ENCODE measurements around the gene UBE4B.

DNA sequence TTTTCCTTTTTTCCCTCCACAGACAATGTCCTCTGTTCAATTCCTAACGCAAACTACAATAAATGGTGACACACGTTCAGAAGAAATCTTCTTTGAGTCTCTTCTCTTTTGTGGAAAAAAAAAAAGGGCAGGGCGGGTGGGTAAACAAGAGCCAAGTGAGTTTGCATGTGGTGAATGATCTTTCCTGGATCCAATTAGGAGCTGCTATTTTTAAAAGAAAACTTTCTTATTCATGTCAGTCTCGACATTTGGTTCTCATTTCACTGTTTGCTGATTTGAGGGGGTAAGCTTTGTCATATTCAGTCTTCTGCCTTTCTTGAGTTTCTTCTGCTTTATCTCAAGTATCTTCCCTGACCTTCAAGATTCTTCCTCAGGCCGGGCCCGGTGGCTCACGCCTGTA, 148.4 kb downstream of the UBE4B start:
- no peak for TF ChIP-seq EZH2 (IDR thresholded peaks at IDR 0.05; ENCODE audit: insufficient read depth, poor library complexity, severe bottlenecking)
- TF ChIP-seq EZH2phosphoT487 (IDR thresholded peaks at IDR 0.05; ENCODE audit: insufficient read depth, low read depth), result no peak

All from GM23248 (cell line).